ENCODE results near the gene TSPEAR. TPM values are rescaled to one million over a fixed set of nuclear protein-coding genes. Genes with fewer than 3 reads are reported as not detected.
A peak's percentile ranks its signal among the peaks of the same experiment; 100 is the strongest.

TSPEAR gene
- total RNA-seq, 1 donor from 2014 or later = not detected

DNA sequence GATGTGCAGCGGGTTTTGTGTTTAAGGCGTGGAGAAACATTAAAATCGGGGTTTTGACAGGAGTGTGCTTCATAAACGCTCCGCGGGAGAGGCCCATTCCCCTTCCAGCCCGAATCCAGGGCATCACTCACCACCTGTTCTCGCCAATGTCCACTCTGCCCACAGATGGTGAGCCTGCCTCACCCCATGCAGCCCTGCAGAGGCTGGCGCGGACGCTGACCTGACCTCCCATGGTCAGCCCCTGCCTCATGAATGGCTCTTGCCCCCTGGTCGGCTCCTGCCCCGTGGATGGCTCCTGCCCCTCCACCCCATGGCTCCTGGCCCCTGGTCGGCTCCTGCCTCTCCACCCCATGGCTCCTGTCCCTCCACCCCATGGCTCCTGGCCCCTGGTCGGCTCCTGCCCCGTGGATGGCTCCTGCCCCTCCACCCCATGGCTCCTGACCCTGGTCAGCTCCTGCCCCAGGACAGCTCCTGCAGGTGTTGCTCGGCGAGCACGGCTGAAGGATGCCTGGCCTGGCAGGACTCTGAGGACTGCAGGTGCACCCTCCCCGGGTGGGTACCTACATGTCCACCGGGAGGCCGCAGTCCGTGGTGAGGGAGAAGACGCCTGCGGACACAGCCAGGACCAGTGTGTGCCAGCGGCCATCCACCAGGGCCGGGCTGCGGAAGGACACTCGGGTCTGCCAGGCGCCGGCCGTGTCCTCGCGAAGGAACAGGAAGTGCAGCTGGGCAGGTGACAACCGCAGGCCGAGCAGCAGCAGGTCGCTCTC lies 178.1 kb downstream of the TSPEAR start:
- no peak for DNase-seq
- peaks cover 6% of the 10 kb centered on the region for H3K36me3 Mint-ChIP-seq (ENCODE audit: unreplicated experiment)
- H3K27ac Mint-ChIP-seq (ENCODE audit: unreplicated experiment) = no peak overlapping the region
- peaks cover 10% of the 10 kb centered on the region for H3K9me3 Mint-ChIP-seq (ENCODE audit: unreplicated experiment)
- peaks cover 8% of the 10 kb centered on the region for H3K4me1 Mint-ChIP-seq (ENCODE audit: low read depth, unreplicated experiment)
- H3K4me3 Mint-ChIP-seq (ENCODE audit: unreplicated experiment) = no peak overlapping the region
- H3K27me3 Mint-ChIP-seq (ENCODE audit: unreplicated experiment) = peaks cover 4% of the 10 kb centered on the region
- TF ChIP-seq, protein P1, sequence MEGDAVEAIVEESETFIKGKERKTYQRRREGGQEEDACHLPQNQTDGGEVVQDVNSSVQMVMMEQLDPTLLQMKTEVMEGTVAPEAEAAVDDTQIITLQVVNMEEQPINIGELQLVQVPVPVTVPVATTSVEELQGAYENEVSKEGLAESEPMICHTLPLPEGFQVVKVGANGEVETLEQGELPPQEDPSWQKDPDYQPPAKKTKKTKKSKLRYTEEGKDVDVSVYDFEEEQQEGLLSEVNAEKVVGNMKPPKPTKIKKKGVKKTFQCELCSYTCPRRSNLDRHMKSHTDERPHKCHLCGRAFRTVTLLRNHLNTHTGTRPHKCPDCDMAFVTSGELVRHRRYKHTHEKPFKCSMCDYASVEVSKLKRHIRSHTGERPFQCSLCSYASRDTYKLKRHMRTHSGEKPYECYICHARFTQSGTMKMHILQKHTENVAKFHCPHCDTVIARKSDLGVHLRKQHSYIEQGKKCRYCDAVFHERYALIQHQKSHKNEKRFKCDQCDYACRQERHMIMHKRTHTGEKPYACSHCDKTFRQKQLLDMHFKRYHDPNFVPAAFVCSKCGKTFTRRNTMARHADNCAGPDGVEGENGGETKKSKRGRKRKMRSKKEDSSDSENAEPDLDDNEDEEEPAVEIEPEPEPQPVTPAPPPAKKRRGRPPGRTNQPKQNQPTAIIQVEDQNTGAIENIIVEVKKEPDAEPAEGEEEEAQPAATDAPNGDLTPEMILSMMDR (IDR thresholded peaks at IDR 0.05; ENCODE audit: partially characterized antibody, unreplicated experiment) = no peak

DNA sequence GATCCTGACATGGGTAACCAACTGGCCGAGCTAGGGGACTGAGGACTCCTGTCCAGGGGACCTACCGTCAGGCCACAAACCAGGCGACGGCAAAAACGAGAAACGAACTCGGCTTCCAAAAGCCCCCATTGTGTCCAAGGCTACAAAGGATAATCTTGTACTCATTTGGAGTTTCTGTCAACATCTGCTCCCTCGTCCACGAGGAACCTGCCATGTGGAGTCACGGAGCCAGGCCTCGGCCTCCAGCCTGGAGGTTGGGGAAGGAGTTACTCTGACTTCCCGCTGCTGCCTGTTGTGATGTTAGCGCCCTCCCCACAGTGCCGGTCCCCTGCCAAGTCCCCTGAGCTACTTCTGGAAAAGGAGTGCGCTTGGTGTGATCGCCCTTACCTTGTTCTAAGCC lies 178.7 kb downstream of the TSPEAR start:
- DNase-seq = no peak
- peaks cover 8% of the 10 kb centered on the region for H3K4me1 Mint-ChIP-seq (ENCODE audit: low read depth, unreplicated experiment)
- TF ChIP-seq, protein P1 (IDR thresholded peaks at IDR 0.05; ENCODE audit: partially characterized antibody, unreplicated experiment) = no peak
- H3K4me3 Mint-ChIP-seq (ENCODE audit: unreplicated experiment) = no peak overlapping the region
- peaks cover 6% of the 10 kb centered on the region for H3K36me3 Mint-ChIP-seq (ENCODE audit: unreplicated experiment)
- H3K27me3 Mint-ChIP-seq (ENCODE audit: unreplicated experiment) = peaks cover 4% of the 10 kb centered on the region
- peaks cover 10% of the 10 kb centered on the region for H3K9me3 Mint-ChIP-seq (ENCODE audit: unreplicated experiment)
- no peak overlapping the region for H3K27ac Mint-ChIP-seq (ENCODE audit: unreplicated experiment)

DNA sequence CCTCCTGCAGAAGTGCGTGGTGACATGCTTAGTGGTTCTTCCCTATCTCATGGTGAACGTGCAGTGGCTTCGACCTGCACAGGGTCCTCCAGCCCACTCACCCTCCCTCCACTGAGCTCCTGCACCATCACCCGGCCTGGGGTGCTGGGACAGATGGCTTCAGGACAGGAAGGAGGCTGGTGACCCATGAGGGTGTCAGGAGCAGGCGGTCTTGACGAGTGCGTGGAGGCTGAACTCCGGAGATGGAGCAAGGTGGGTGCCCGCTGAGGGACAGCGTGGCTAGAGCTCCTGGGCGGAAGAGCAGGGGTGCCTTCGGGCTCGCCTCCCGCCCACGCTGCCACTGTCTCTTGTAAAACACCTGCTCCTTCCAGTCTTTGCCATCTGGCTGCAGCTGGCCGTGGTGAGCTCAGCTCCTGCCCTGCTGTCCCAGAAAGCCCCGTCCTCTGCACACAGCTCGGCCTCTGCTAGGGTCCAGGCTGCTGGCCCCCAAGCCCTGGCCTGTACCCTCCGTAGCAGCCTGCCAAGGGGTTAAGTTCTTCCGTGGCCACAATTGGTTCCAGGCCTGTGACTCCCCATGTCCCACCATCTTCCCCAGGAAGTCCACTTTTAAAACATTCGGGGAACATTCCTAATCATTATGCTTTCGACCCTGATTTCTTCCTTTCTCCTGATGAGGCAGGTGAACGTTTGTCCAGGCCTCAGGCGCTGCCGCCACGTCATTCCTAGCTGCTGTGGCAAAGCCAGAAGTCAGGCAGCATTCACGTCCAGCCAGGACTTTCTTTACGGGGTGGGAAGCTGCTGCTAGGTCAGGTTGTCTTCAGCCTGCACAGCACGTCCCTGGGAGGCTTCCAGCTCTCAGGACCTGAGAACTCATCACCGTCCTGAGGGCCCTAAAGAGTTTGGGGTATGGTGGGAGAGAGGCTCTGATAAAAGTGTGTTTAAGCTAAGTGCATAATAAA lies 179.5 kb downstream of the TSPEAR start:
- peaks cover 8% of the 10 kb centered on the region for H3K4me1 Mint-ChIP-seq (ENCODE audit: low read depth, unreplicated experiment)
- no peak for DNase-seq
- TF ChIP-seq, protein P1 (IDR thresholded peaks at IDR 0.05; ENCODE audit: partially characterized antibody, unreplicated experiment) = no peak
- H3K4me3 Mint-ChIP-seq (ENCODE audit: unreplicated experiment) = no peak overlapping the region
- peaks cover 10% of the 10 kb centered on the region for H3K9me3 Mint-ChIP-seq (ENCODE audit: unreplicated experiment)
- peaks cover 4% of the 10 kb centered on the region for H3K27me3 Mint-ChIP-seq (ENCODE audit: unreplicated experiment)
- H3K36me3 Mint-ChIP-seq (ENCODE audit: unreplicated experiment) = peaks cover 6% of the 10 kb centered on the region
- H3K27ac Mint-ChIP-seq (ENCODE audit: unreplicated experiment) = peak overlapping the region; percentile 48

DNA sequence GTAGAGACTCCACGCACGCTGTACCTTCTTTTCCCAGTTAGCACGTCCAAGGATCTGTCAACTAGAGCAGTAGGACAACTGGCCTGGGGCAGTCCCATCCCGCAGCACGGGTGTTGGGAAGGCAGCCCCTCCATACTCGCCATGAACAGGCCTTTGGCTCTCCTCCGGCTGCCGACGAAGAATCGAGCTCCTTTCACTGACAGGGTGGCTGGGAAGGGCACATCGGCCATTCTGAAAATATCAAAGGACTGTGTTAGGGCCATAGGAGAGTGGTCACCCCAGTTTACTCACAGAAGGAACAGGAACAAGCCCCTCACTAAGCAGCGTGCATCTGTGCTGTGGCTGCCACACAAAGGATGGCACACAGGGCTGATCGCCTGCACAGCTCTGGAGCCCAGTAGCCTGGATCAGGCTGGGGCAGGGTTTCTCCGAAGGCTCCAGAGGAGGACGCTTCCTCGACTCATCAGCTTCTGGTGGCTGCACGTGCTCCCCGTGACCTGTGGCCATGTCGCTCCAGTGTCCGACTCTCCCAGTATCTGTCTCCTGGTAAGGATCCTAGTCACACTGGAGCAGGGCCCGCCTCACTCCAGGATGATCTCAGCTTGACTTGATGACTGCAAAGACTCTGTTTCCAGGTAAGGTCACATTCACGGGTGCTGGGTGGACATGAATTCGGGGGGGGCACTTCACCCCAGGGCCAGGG lies 180.3 kb downstream of the TSPEAR start:
- Mint-ChIP-seq H3K4me1 (ENCODE audit: low read depth, unreplicated experiment) (peaks cover 8% of the 10 kb centered on the region), H3K4me3 (ENCODE audit: unreplicated experiment) (no peak overlapping the region), H3K9me3 (ENCODE audit: unreplicated experiment) (peaks cover 10% of the 10 kb centered on the region), H3K36me3 (ENCODE audit: unreplicated experiment) (peaks cover 6% of the 10 kb centered on the region), H3K27me3 (ENCODE audit: unreplicated experiment) (peaks cover 5% of the 10 kb centered on the region), H3K27ac (ENCODE audit: unreplicated experiment) (no peak overlapping the region)
- no peak for DNase-seq
- TF ChIP-seq, protein P1 (IDR thresholded peaks at IDR 0.05; ENCODE audit: partially characterized antibody, unreplicated experiment) = no peak
